HG02870 (cell line): ENCODE results near the gene EML4.
A peak's percentile ranks its signal among the peaks of the same experiment; 100 is the strongest.
"Not testable (repeated sequence)": the region's sequence is repeated elsewhere in the genome, so short reads cannot be mapped to it uniquely, and the experiment has no call there.

ENCODE experiments used
- ATAC-seq: cut with Tn5 transposase; IDR thresholded peaks from one replicate; pipeline ENCODE4 v1.9.1; 2021; ENCODE audit warnings: mild to moderate bottlenecking, moderate library complexity; ENCODE audit not compliant: unreplicated experiment

EML4 gene

DNA sequence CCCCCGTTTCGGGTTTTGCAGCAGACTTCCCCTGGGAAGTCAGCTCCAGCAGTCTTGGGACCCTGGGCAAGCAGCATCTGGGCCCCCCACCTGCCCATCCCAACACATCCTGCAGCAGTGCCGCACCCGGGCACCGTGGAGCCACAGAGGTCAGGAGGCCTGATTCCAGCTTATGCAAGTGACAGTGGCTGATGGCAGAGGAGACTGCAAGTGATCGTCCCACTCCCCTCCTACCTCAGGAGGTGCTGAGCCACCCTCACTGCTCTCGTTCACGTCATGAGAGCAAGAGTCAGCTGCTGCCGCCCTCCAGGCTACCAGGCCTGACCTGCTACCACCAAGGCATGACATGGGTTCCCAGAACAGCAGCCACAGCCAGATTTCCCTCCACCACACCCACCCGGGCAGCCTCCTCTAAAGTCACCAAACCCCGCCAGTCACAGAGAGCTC, 173.7 kb downstream of the EML4 start:
- peak; percentile 10 for ATAC-seq

DNA sequence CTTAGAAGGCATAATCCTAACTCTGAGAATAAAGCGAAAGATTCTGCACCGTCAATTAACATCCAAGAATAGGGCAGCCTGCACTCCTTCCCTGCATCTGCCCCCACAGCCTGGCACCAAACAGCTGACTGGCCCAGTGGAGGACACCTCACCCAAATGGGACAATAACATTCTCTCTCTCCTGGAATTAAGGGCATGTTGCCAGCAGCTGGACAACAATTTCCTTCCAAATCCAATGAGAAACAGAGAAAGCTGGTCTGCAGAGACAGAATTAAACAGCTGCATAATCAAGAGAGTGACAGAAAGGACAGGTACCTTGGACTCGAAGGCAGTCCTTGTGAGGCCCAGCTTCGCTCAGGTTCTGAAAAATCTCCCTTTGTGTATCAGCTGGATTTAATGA, 176.8 kb downstream of the EML4 start:
- no peak for ATAC-seq

DNA sequence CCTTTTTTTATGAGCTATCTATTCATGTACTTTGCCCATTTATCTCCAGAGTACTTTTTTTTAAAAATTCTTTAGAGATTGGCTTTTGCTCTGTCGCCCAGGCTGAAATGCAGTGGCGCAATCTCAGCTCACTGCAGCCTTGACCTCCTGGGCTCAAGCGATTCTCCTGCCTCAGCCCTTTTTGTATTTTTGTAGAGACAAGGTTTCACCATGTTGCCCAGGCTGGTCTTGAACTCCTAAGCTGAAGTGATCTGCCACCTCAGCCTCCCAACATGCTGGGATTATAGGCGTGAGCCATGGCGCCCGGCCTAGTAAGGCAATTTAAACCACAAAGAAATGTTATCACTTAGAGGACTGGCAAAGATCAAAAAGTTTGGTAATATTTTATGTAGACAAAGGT, 177.7 kb downstream of the EML4 start:
- not testable (repeated sequence) for ATAC-seq

- ATAC-seq = not testable (repeated sequence)
These were observed 178.4 kb downstream of the EML4 start for GRCh38 chr2:42347518-42347917.

GRCh38 chr2:42348113-42348805, 179.1 kb downstream of the EML4 start:
- ATAC-seq = no peak

DNA sequence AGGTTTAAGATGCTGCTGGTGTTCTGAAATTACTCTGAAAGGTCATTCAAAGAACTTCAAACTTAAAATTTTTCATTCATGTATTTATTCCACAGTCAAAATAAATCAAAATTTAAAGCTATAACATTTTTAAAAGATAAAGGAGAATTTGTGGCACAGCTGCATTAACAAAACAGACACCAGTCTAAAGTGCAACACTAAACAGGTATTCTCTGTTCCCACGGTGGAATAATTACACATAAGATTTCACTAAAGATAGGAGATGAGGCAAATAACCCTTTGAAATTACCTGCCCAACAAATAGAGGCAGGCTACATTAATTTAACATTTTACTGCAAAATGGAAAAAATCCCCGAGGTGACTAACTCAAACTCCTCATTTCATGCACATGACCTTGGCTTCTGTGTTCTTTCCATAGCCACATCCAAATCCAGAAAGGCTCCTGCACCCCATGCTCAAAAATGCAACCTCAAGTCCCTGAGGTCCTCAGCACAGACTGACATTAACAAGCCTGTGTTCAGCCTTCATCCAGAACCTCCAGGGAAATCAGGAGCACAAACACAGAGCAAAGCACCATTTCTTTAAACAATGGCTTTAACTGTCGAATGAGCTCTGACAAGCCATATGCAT, 181.4 kb downstream of the EML4 start:
- no peak for ATAC-seq

GRCh38 chr2:42351864-42352263, 182.7 kb downstream of the EML4 start:
- no peak for ATAC-seq

GRCh38 chr2:42353792-42354429, 184.8 kb downstream of the EML4 start:
- no peak for ATAC-seq

GRCh38 chr2:42359304-42359964, 190.3 kb downstream of the EML4 start:
- peak; percentile 22 for ATAC-seq

DNA sequence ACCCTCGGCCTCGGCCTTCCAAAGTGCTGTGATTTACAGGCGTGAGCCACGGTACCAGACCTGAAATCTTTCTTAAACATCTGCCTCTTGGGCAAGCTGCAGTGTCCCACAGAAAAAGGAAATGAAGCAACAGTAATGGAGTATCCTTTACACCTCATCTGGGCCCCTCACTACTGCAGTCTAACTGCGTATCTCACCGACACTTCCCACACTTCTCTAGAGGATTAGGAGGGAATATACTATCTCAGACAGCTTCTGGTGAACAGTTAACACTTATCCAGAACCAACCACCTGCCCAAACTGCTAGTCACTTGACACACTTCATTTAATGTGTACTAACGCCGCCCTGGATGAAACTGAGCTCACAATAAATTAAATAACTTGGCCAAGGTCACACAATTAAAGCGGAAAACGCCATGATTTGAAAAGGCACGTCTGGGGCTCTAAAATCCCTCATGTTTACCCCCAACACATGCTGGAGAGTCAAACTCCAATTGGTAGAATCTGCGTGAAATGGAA, 190.9 kb downstream of the EML4 start:
- ATAC-seq = no peak

- no peak for ATAC-seq
These were observed 191.3 kb downstream of the EML4 start for GRCh38 chr2:42360493-42360889.

- ATAC-seq = peak; percentile 89
These were observed 192.0 kb downstream of the EML4 start, which contains the start of gene COX7A2L for GRCh38 chr2:42360890-42361727. Gene COX7A2L (minus strand): TSS chr2:42361217. CDS start chr2:42361161, 56 bp downstream.

- ATAC-seq = no peak
These were observed 192.7 kb downstream of the EML4 start for GRCh38 chr2:42361728-42362283.

- no peak for ATAC-seq
These were observed 194.3 kb downstream of the EML4 start for GRCh38 chr2:42363413-42363812.

GRCh38 chr2:42364658-42365057, 195.5 kb downstream of the EML4 start:
- ATAC-seq = no peak

DNA sequence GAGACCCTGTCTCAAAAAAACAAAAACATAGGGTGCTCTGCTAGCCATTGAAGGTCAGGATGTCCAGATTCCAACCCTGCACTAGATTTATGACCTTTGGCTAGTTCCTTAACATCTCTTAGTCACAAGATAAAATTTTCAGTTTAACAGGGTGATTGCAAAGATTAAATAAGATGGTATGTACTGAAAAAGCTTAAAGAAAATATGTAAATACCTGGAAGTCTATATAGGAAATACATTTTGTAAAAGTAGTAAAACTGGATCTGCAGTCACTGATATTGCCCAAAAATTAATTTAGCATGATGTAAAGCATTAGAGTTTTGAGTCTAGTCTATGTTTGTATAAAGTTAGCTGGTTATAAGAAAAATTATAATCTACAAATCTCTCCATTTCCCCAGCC, 197.3 kb downstream of the EML4 start:
- ATAC-seq = no peak

DNA sequence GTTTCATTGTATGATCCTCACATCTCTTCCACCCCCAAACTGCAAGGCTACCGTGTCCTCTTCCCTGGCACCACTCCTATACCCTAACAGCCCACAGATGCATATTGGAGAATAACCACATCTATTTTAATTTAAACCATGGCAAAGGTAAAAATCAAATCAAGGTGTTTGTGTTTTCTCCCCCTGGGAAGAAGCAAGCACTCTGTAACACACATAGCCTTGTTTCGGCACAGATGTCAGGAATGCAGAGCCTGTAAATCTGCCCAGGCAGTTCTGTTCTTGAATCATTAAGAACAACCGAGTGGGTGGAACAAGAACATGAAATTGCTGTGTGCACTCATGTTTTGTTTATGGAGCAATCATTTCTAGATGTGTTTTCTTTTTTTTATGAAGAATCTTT, 198.7 kb downstream of the EML4 start:
- ATAC-seq = no peak

DNA sequence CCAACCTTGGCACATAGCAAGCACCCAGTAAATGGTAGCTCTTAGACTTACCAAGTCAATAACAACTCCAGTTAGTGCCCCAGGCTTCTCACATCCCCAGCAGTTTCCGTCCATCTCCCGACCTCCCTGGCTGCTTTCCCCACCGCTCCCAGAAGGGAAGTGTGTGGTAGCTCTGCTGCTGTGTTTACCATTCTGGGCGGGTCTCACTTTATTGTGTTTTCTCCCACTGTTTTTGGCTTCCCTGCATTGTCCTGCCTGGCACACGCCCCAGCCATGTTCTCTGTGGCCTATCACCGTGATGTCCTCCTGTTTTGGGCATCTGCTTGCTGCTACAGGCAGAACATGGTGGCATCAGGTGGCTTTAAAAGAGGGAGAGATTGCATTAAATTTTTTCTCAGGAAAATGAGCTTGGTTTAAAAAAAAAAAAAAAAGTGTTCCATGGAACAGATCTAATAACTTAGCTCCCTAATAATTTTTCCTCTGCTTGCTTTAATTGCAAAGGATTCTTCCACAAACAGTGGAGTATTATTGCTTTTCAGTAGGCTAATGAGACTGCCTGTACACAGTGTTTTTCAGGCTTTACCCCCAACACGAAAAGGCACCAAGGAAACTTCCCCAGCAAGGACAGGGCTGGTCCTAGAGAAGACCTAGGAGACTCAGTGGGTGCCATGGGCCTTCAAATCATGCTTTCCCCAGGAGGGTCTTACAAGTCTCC, 199.8 kb downstream of the EML4 start:
- ATAC-seq = no peak

DNA sequence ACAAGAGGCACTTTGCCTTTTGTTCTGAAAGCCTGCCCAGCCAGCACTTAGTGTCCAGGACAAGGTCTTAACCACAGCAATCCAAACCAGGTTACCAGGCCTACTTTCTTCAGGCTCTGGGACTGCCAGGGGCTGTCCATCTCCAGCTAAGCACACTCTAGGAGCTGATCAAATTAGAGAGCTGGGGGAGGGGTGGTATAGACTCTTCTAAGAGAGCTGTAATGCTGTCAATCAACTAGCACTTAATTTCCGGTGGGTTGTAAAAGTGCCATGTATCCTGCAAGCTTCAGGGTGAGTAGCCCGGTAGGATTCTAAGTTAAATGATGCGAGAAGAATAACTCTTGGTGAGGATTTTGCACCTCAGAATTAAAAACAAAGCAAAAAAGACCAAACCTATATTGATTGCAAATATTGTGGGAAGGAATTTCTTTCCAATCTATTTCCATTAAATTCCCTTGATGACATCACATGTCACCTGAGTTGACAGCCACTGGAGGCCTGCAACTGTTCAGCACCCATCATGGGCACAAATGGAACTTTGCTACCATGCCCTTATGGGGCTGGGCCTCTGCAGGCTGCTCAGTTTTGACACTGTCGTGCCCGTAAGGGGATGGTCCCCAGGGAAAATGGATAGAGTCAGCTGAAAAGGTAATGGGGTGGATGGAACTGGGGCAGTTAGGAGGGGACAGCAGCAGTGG, 200.5 kb downstream of the EML4 start:
- no peak for ATAC-seq
